PFSK-1 (cell line): ENCODE results near the gene CAMK1D.

Experiments used
- FOXP2 ChIP-seq: optimal IDR thresholded peaks from 2 replicates; pipeline ENCODE3; 2011; ENCODE audit warnings: borderline replicate concordance, control low read depth, inconsistent platforms; ENCODE audit not compliant: insufficient read depth; ENCODE audit errors: extremely low read length, extremely low read depth
- POLR2AphosphoS5 ChIP-seq: IDR thresholded peaks from 2 replicates; pipeline ENCODE4 v1.6.1; 2012; ENCODE audit warnings: low read depth, mild to moderate bottlenecking, control low read depth, low read length, moderate library complexity
- SIN3A ChIP-seq: IDR thresholded peaks from 2 replicates; pipeline ENCODE4 v1.6.1; 2012; ENCODE audit warnings: mild to moderate bottlenecking, low read length, moderate library complexity, borderline replicate concordance; ENCODE audit not compliant: insufficient read depth
- TAF1 ChIP-seq: IDR thresholded peaks from 2 replicates; pipeline ENCODE4 v1.6.1; 2012; ENCODE audit warnings: low read length, control low read depth, borderline replicate concordance; ENCODE audit not compliant: insufficient read depth
- TF ChIP-seq, protein P1 (sequence below), 2 experiments: IDR thresholded peaks; 2 replicates each; pipeline versions ENCODE4 v1.6.1 to v1.8.0; 2011 to 2012; ENCODE audit warnings: low read depth in 2 of 2, low read length in 2 of 2, control low read depth in 1 of 2, inconsistent platforms in 1 of 2, mild to moderate bottlenecking in 1 of 2, moderate library complexity in 1 of 2; ENCODE audit not compliant: insufficient read depth in 1 of 2

DNA sequence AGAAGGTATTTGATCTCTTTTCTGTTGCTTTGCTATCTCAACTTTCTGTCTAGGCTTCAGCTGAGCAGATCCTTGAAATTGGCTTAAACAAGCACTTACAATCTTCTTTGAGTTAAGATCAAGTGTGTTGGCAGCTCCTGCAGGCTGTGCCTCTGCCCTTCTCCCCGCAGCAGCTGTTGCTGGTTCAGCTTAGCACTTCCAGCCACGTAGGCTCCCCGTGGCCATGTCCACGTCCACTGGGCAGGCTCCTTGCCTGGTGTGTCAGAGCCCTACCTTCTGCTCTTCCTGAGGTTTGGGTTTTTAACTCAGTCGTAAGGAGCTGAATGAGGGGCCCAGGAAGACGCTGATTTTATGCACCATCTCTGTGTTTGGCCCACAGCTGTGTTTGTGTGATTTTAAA is 47.2 kb downstream of the CAMK1D start:
- TF ChIP-seq POLR2AphosphoS5 (no peak), TAF1 (no peak), FOXP2 (no peak), SIN3A (no peak)
- TF ChIP-seq, protein P1, sequence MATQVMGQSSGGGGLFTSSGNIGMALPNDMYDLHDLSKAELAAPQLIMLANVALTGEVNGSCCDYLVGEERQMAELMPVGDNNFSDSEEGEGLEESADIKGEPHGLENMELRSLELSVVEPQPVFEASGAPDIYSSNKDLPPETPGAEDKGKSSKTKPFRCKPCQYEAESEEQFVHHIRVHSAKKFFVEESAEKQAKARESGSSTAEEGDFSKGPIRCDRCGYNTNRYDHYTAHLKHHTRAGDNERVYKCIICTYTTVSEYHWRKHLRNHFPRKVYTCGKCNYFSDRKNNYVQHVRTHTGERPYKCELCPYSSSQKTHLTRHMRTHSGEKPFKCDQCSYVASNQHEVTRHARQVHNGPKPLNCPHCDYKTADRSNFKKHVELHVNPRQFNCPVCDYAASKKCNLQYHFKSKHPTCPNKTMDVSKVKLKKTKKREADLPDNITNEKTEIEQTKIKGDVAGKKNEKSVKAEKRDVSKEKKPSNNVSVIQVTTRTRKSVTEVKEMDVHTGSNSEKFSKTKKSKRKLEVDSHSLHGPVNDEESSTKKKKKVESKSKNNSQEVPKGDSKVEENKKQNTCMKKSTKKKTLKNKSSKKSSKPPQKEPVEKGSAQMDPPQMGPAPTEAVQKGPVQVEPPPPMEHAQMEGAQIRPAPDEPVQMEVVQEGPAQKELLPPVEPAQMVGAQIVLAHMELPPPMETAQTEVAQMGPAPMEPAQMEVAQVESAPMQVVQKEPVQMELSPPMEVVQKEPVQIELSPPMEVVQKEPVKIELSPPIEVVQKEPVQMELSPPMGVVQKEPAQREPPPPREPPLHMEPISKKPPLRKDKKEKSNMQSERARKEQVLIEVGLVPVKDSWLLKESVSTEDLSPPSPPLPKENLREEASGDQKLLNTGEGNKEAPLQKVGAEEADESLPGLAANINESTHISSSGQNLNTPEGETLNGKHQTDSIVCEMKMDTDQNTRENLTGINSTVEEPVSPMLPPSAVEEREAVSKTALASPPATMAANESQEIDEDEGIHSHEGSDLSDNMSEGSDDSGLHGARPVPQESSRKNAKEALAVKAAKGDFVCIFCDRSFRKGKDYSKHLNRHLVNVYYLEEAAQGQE (IDR thresholded peaks at IDR 0.05; ENCODE audit: insufficient read depth in 1 of 2, low read depth in 2 of 2, low read length in 2 of 2) = no peak
